Measurements from ENCODE around the gene SMURF1. TPM values are rescaled to one million over a fixed set of nuclear protein-coding genes. Genes with fewer than 3 reads are reported as not detected.
"Not testable (repeated sequence)": the region's sequence is repeated elsewhere in the genome, so short reads cannot be mapped to it uniquely, and the experiment has no call there.

SMURF1 gene
- total and polyA plus RNA-seq, 2 of the 4 experiments (the other 2 are of a cell fraction), result 13.4 to 20.3 TPM

DNA sequence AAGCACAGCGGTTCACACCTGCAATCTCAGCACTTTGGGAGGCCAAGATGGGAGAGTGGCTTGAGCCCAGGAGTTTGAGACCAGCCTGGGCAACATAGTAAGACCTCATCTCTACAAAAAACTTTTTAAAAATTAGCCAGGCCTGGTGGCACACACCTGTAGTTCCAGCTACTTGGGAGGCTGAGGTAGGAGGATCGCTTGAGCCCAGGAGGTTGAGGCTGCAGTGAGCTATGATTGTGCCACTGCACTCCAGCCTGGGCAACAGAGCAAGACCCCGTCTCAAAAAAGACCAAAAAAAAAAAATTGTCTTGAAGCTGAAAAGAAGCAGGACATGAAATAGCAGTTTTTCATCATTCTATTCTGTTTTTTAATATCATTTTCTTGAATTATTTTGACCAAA is 99.0 kb downstream of the SMURF1 start:
- H3K9me3 ChIP-seq (ENCODE audit: control insufficient read depth, insufficient read depth, low read length); H3K23ac ChIP-seq (ENCODE audit: low read depth, low read length); H3K56ac ChIP-seq (ENCODE audit: extremely low read depth, insufficient read depth, low read length); H4K5ac ChIP-seq (ENCODE audit: low read depth, low read length); H3K9ac ChIP-seq (ENCODE audit: low read depth, low read length); H2BK20ac ChIP-seq (ENCODE audit: low read depth, low read length); H3K9me1 ChIP-seq (ENCODE audit: insufficient read depth, low read length); H3K27ac ChIP-seq (ENCODE audit: insufficient read depth, low read length); H4K91ac ChIP-seq (ENCODE audit: insufficient read depth, low read depth, low read length); CTCF ChIA-PET; H3K4me2 ChIP-seq (ENCODE audit: low read depth, low read length); H2AK5ac ChIP-seq (ENCODE audit: low read depth, low read length); dilution Hi-C loops (cut with HindIII; ENCODE audit: low sequenced_read_pairs, unreplicated experiment); H3K18ac ChIP-seq (ENCODE audit: low read depth, low read length); H2BK5ac ChIP-seq (ENCODE audit: low read depth, low read length, poor library complexity, severe bottlenecking); DNase-seq; H3K27me3 ChIP-seq (ENCODE audit: control insufficient read depth, insufficient read depth, low read length); BruUV-seq (replicated peaks); H3K4me3 ChIP-seq (ENCODE audit: insufficient read depth, low read depth, low read length); H2BK120ac ChIP-seq (ENCODE audit: low read depth, low read length); H2AK9ac ChIP-seq (replicated peaks; ENCODE audit: low read depth, low read length, poor library complexity); ATAC-seq (ENCODE audit: low read depth); H2AFZ ChIP-seq (replicated peaks; ENCODE audit: low read length, poor library complexity); H3K4me1 ChIP-seq (ENCODE audit: control insufficient read depth, insufficient read depth, low read length); H4K20me1 ChIP-seq (ENCODE audit: insufficient read depth, low read length); H4K8ac ChIP-seq (ENCODE audit: low read depth in 2 of 2, low read length in 2 of 2); H3K14ac ChIP-seq (replicated peaks; ENCODE audit: low read depth, low read length); H3K4ac ChIP-seq (ENCODE audit: low read depth, low read length); H2BK15ac ChIP-seq (ENCODE audit: low read depth, low read length): not testable (repeated sequence)
- intact Hi-C loops (cut with micrococcal nuclease) (loop anchor here (5.0 kb wide), 1 partner anchor 282 kb away; the partner anchor contains the start of gene ARPC1A), in situ Hi-C loops (cut with MboI; ENCODE audit: low sequenced_read_pairs) (loop anchor here (5.0 kb wide), 1 partner anchor 262 kb away; no protein-coding TSS in a partner anchor)
- POLR2A ChIA-PET (ENCODE audit: unreplicated experiment), result interaction anchor here (0.6 kb wide), 1 partner anchor 103 kb away, joined by 3 read pairs; no protein-coding TSS in a partner anchor
- Histone ChIP-seq H3K79me1 (ENCODE audit: low read depth in 1 of 2, low read length in 2 of 2) (peaks cover 22 to 56% of the 10 kb centered on the region in 2 experiments), H3K36me3 (ENCODE audit: control insufficient read depth, insufficient read depth, low read length) (peaks cover 56% of the 10 kb centered on the region)
- WGBS, 2 experiments (ENCODE audit: extremely low coverage in 2 of 2, insufficient read length in 1 of 2), result no CpG with 5 or more reads among the region's 3 CpGs
